Measurements from ENCODE around the gene SLC6A11.

The SLC6A11 gene

GRCh38 chr3:10841100-10841499 lies 25.1 kb downstream of the SLC6A11 start:
- DNase-seq (ENCODE audit: low spot score): no peak

- DNase-seq (ENCODE audit: low spot score): no peak
These were observed 27.4 kb downstream of the SLC6A11 start for GRCh38 chr3:10843378-10843777.

- no peak for DNase-seq (ENCODE audit: low spot score)
These were observed 29.2 kb downstream of the SLC6A11 start for GRCh38 chr3:10845001-10845761.

GRCh38 chr3:10845839-10846656 lies 30.0 kb downstream of the SLC6A11 start:
- DNase-seq (ENCODE audit: low spot score): no peak

GRCh38 chr3:10846657-10846975 lies 30.6 kb downstream of the SLC6A11 start:
- DNase-seq (ENCODE audit: low spot score): no peak

GRCh38 chr3:10848261-10848660 lies 32.2 kb downstream of the SLC6A11 start:
- no peak for DNase-seq (ENCODE audit: low spot score)

- no peak for DNase-seq (ENCODE audit: low spot score)
These were observed 36.2 kb downstream of the SLC6A11 start for GRCh38 chr3:10852066-10852808.

- DNase-seq (ENCODE audit: low spot score): no peak
These were observed 39.2 kb downstream of the SLC6A11 start for GRCh38 chr3:10855083-10855870.

- DNase-seq (ENCODE audit: low spot score): no peak
These were observed 40.0 kb downstream of the SLC6A11 start for GRCh38 chr3:10855871-10856662.

- DNase-seq (ENCODE audit: low spot score): no peak
These were observed 41.2 kb downstream of the SLC6A11 start for GRCh38 chr3:10857235-10857634.

- DNase-seq (ENCODE audit: low spot score): no peak
These were observed 42.1 kb downstream of the SLC6A11 start for GRCh38 chr3:10858091-10858490.

GRCh38 chr3:10867384-10867783 lies 51.4 kb downstream of the SLC6A11 start:
- DNase-seq (ENCODE audit: low spot score): peak; percentile 43

- no peak for DNase-seq (ENCODE audit: low spot score)
These were observed 53.4 kb downstream of the SLC6A11 start for GRCh38 chr3:10869460-10869859.

- DNase-seq (ENCODE audit: low spot score): no peak
These were observed 54.3 kb downstream of the SLC6A11 start for GRCh38 chr3:10870296-10870695.

- DNase-seq (ENCODE audit: low spot score): no peak
These were observed 57.4 kb downstream of the SLC6A11 start for GRCh38 chr3:10873415-10873814.

GRCh38 chr3:10875914-10876313 lies 59.9 kb downstream of the SLC6A11 start:
- no peak for DNase-seq (ENCODE audit: low spot score)

GRCh38 chr3:10876661-10877060 lies 60.6 kb downstream of the SLC6A11 start:
- no peak for DNase-seq (ENCODE audit: low spot score)

- no peak for DNase-seq (ENCODE audit: low spot score)
These were observed 66.8 kb downstream of the SLC6A11 start for GRCh38 chr3:10882851-10883250.

GRCh38 chr3:10883478-10884234 lies 67.6 kb downstream of the SLC6A11 start:
- no peak for DNase-seq (ENCODE audit: low spot score)

- DNase-seq (ENCODE audit: low spot score): no peak
These were observed 71.0 kb downstream of the SLC6A11 start for GRCh38 chr3:10887015-10887414.
